Ascending aorta (tissue), 2 donors: ENCODE data around the gene ZSCAN5C. TPM values are rescaled to one million over a fixed set of nuclear protein-coding genes. Genes with fewer than 3 reads are reported as not detected.
"Not testable (repeated sequence)": the region's sequence is repeated elsewhere in the genome, so short reads cannot be mapped to it uniquely, and the experiment has no call there.

Source experiments
- DNase-seq, 2 donors: peaks; one replicate each; pipeline ENCODE4 v3.0.0-alpha.2; 2019; ENCODE audit warnings: low spot score in 2 of 2
- H3K27ac ChIP-seq, 2 donors: fragments of 200-600 bp; sonication (generic); one replicate each; pipeline ENCODE4 v1.5.1; 2016 to 2017; ENCODE audit warnings: mild to moderate bottlenecking in 1 of 2
- H3K27me3 ChIP-seq: fragments of 200-600 bp; sonication (generic); one replicate; pipeline ENCODE4 v1.5.1; 2017
- H3K36me3 ChIP-seq, 2 donors: fragments of 200-600 bp; sonication (generic); one replicate each; pipeline ENCODE4 v1.5.1; 2016
- H3K4me1 ChIP-seq, 2 donors: fragments of 200-600 bp; sonication (generic); one replicate each; pipeline ENCODE4 v1.5.1; 2016 to 2017; ENCODE audit warnings: mild to moderate bottlenecking in 1 of 2
- H3K4me3 ChIP-seq, 2 donors: fragments of 200-600 bp; sonication (generic); one replicate each; pipeline ENCODE4 v1.5.1; 2016 to 2017; ENCODE audit warnings: mild to moderate bottlenecking in 1 of 2
- H3K9me3 ChIP-seq, 2 donors: fragments of 200-600 bp; sonication (generic); one replicate each; pipeline ENCODE4 v1.5.1; 2016
- intact Hi-C: fragments of 100-400 bp; cut with DNase I; formaldehyde crosslinking; loops from one replicate; pipeline ENCODE4 v1.15.1; 2023
- total RNA-seq: library from RNA; depleted of rRNA; stranded (reverse); fragments of >200 nt; gene quantifications from one replicate; pipeline ENCODE4 v1.1.0, GENCODE V29; 2016
- TF ChIP-seq, protein P1 (sequence below), 3 experiments: fragments of 200-600 bp in 2 of 3; fragments of 450-650 bp in 1 of 3; sonication (generic) in 2 of 3; IDR thresholded peaks; one replicate each; pipeline ENCODE4 v1.5.1; 2016 to 2019; ENCODE audit warnings: antibody characterized with exemption in 3 of 3, mild to moderate bottlenecking in 1 of 3, moderate library complexity in 1 of 3

ZSCAN5C gene
- total RNA-seq, 1 donor from 2014 or later = not detected

- Histone ChIP-seq H3K9me3 (no peaks in the 10 kb centered on the region), H3K4me3 (no peak overlapping the region), H3K4me1 (no peaks in the 10 kb centered on the region), H3K27ac (no peak overlapping the region), H3K27me3 (no peaks in the 10 kb centered on the region), H3K36me3 (peaks cover 27 to 37% of the 10 kb centered on the region in 2 donors)
- intact Hi-C loops = no loop called here
- TF ChIP-seq, protein P1, sequence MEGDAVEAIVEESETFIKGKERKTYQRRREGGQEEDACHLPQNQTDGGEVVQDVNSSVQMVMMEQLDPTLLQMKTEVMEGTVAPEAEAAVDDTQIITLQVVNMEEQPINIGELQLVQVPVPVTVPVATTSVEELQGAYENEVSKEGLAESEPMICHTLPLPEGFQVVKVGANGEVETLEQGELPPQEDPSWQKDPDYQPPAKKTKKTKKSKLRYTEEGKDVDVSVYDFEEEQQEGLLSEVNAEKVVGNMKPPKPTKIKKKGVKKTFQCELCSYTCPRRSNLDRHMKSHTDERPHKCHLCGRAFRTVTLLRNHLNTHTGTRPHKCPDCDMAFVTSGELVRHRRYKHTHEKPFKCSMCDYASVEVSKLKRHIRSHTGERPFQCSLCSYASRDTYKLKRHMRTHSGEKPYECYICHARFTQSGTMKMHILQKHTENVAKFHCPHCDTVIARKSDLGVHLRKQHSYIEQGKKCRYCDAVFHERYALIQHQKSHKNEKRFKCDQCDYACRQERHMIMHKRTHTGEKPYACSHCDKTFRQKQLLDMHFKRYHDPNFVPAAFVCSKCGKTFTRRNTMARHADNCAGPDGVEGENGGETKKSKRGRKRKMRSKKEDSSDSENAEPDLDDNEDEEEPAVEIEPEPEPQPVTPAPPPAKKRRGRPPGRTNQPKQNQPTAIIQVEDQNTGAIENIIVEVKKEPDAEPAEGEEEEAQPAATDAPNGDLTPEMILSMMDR (IDR thresholded peaks at IDR 0.05) = no peak
- DNase-seq = no peak
Measured at GRCh38 chr19:56163097-56163496, 39.0 kb upstream of the ZSCAN5C start.

DNA sequence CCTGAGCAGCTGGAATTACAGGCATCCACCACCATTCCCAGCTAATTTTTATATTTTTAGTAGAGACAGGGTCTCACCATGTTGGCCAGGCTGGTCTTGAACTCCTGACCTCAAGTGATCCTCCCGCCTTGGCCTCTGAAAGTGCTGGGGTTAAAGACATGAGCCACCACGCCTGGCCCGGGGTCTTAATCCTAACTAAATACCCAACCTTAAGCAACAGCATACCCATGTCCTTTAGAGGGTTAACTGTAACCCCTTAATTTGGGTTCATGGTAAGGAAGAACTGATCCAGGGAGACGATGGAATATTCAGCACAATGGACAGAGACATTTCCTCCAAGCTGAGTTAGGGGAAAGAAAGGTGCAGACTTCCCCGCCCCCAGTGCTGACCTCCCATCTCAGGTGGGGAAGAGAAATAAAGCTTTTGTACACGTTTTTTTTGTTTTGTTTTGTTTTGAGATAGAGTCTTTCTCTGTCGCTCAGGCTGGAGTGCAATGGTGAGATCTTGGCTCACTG lies 35.0 kb upstream of the ZSCAN5C start:
- Histone ChIP-seq H3K27ac (no peak overlapping the region), H3K27me3 (no peaks in the 10 kb centered on the region), H3K36me3 (no peaks in the 10 kb centered on the region), H3K9me3 (no peaks in the 10 kb centered on the region), H3K4me3 (no peak overlapping the region), H3K4me1 (no peaks in the 10 kb centered on the region)
- TF ChIP-seq, protein P1 (IDR thresholded peaks at IDR 0.05) = no peak
- no peak for DNase-seq
- intact Hi-C loops = no loop called here

DNA sequence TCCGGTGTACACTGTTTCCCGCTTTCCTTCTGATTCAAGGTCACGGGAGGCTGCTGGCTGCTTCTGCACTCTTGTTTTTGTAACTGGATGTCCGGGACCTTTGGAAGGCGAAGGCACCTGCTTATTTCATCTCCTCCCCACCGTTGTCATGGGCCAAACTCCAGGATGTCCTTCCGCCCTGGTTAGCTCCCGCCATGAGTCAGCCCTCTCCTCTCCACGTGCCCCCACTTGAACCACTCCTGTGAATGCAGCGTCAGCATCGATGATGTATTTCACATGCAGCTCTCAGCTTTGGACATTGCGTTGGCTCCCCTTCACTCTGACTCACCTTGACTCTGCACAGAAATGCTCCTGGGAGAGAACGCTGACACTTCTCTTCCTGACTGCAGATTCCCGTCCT lies 31.8 kb upstream of the ZSCAN5C start:
- Histone ChIP-seq H3K27ac (no peak overlapping the region), H3K4me1 (no peaks in the 10 kb centered on the region), H3K4me3 (no peak overlapping the region), H3K27me3 (no peaks in the 10 kb centered on the region), H3K9me3 (no peaks in the 10 kb centered on the region), H3K36me3 (no peaks in the 10 kb centered on the region)
- intact Hi-C loops = no loop called here
- DNase-seq = no peak
- TF ChIP-seq, protein P1 (IDR thresholded peaks at IDR 0.05) = no peak

DNA sequence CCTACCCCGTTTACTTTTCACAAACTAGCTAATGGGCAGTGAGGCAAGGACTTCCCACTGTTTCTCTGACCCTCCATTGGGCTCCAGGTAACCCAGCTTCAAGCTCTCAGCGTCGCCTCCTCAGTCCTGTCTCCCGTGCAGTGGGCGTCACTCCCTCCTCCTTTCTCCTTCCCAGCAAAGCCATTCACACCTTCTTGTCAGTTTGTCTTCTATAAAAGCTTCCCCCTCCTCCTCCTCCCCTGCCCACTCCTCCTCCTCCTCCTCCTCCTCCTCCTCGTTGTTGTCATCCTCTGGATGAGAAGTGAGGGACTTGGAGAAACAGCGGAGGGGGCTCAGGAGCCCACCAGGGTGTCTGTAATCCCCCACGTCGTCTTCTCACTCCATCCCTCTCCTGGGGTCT lies 28.0 kb upstream of the ZSCAN5C start:
- no peak overlapping the region for H3K4me3 ChIP-seq
- DNase-seq = no peak
- H3K4me1 ChIP-seq = no peaks in the 10 kb centered on the region
- no peaks in the 10 kb centered on the region for H3K9me3 ChIP-seq
- H3K27ac ChIP-seq = no peak overlapping the region
- intact Hi-C loops = no loop called here
- no peaks in the 10 kb centered on the region for H3K27me3 ChIP-seq
- H3K36me3 ChIP-seq = no peaks in the 10 kb centered on the region
- TF ChIP-seq, protein P1 (IDR thresholded peaks at IDR 0.05) = no peak

DNA sequence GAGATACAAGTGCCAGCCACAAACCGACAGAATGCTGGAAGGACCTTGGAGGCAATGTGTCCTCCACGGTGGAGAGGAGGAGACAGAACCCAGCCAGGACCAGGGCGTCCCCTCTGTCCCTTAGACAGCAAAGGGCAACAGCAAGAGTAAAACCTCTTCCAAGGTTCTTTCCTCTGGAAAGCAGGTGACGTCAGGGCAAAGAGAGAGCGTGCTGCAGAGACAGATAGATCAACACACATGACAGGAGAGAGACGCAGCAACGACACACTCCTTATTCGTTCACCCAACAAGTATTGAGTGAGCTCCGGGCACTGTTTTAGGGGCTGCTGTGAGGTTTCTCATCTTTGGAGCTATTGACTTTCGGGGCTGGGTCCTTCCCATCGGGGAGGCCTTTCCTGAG lies 27.5 kb upstream of the ZSCAN5C start:
- Histone ChIP-seq H3K36me3 (no peaks in the 10 kb centered on the region), H3K27me3 (no peaks in the 10 kb centered on the region), H3K27ac (no peak overlapping the region), H3K4me1 (no peaks in the 10 kb centered on the region), H3K9me3 (no peaks in the 10 kb centered on the region), H3K4me3 (no peak overlapping the region)
- intact Hi-C loops = no loop called here
- TF ChIP-seq, protein P1 (IDR thresholded peaks at IDR 0.05) = no peak
- DNase-seq = no peak

- H3K36me3 ChIP-seq, DNase-seq, H3K4me1 ChIP-seq, H3K9me3 ChIP-seq, H3K27ac ChIP-seq, H3K27me3 ChIP-seq, H3K4me3 ChIP-seq, intact Hi-C loops: not testable (repeated sequence)
Measured at GRCh38 chr19:56175861-56176307, 26.2 kb upstream of the ZSCAN5C start, which contains the start of gene GALP. Gene GALP (plus strand): TSS chr19:56176008. CDS start chr19:56177109, 1,101 bp downstream.

GRCh38 chr19:56176310-56176709 lies 25.8 kb upstream of the ZSCAN5C start:
- intact Hi-C loops, H3K4me1 ChIP-seq, H3K9me3 ChIP-seq, H3K4me3 ChIP-seq, H3K36me3 ChIP-seq, DNase-seq, H3K27me3 ChIP-seq, H3K27ac ChIP-seq: not testable (repeated sequence)
